22Rv1 (cell line): Measurements from ENCODE around the gene INTS6.
"Not testable (repeated sequence)": the region's sequence is repeated elsewhere in the genome, so short reads cannot be mapped to it uniquely, and the experiment has no call there.

ENCODE experiments used
- H3K27ac ChIP-seq: fragments of 450-650 bp; 2 replicates; pipeline ENCODE4 v1.5.1; 2017
- CTCF ChIP-seq: fragments of 450-650 bp; IDR thresholded peaks from 2 replicates; pipeline ENCODE4 v1.5.1; 2017; ENCODE audit warnings: mild to moderate bottlenecking
- ZFX ChIP-seq: fragments of 450-650 bp; IDR thresholded peaks from 2 replicates; pipeline ENCODE4 v1.6.1; 2017; ENCODE audit warnings: antibody characterized with exemption, borderline replicate concordance

The INTS6 gene

GRCh38 chr13:51422484-51422883 lies 30.4 kb downstream of the INTS6 start:
- no peak for TF ChIP-seq CTCF
- TF ChIP-seq ZFX = no peak
- H3K27ac ChIP-seq = no peak overlapping the region

- no peak overlapping the region for H3K27ac ChIP-seq
- TF ChIP-seq CTCF = no peak
- TF ChIP-seq ZFX = no peak
Observed at GRCh38 chr13:51420681-51421490, 31.9 kb downstream of the INTS6 start.

- no peak overlapping the region for H3K27ac ChIP-seq
- no peak for TF ChIP-seq ZFX
- TF ChIP-seq CTCF = no peak
Observed at GRCh38 chr13:51419001-51419636, 33.7 kb downstream of the INTS6 start.

- no peak overlapping the region for H3K27ac ChIP-seq
- TF ChIP-seq CTCF = no peak
- TF ChIP-seq ZFX = no peak
Observed at GRCh38 chr13:51417716-51418115, 35.1 kb downstream of the INTS6 start.

- TF ChIP-seq CTCF (no peak), ZFX (no peak)
- H3K27ac ChIP-seq = no peak overlapping the region
Observed at GRCh38 chr13:51416107-51416506, 36.7 kb downstream of the INTS6 start.

GRCh38 chr13:51415339-51415738 lies 37.5 kb downstream of the INTS6 start:
- H3K27ac ChIP-seq = not testable (repeated sequence)

- TF ChIP-seq ZFX (no peak), CTCF (no peak)
- no peak overlapping the region for H3K27ac ChIP-seq
Observed at GRCh38 chr13:51412431-51412830, 40.4 kb downstream of the INTS6 start.

- no peak overlapping the region for H3K27ac ChIP-seq
- TF ChIP-seq ZFX (no peak), CTCF (no peak)
Observed at GRCh38 chr13:51405176-51405575, 47.7 kb downstream of the INTS6 start.
